Naive thymus-derived CD4-positive, alpha-beta T cell (primary cell): ENCODE data around the gene COL11A1. TPM values are rescaled to one million over a fixed set of nuclear protein-coding genes. Genes with fewer than 3 reads are reported as not detected.
"Not testable (repeated sequence)": the region's sequence is repeated elsewhere in the genome, so short reads cannot be mapped to it uniquely, and the experiment has no call there.

Experiments
- ATAC-seq: fragments of 150-1000 bp; cut with Tn5 transposase; 2 replicates; pipeline ENCODE4 v1.10.0; 2021; ENCODE audit warnings: mild to moderate bottlenecking, moderate library complexity
- CTCF ChIA-PET: fragments of 350-600 bp; sonication (Branson Sonifier 250); formaldehyde crosslinking; loops from one replicate; lab custom pipeline; 2021; ENCODE audit warnings: antibody characterized with exemption; lab: Charles Lee
- POLR2A ChIA-PET: fragments of 350-600 bp; sonication (Branson Sonifier 250); formaldehyde crosslinking; loops from one replicate; lab custom pipeline; 2021; ENCODE audit warnings: antibody characterized with exemption, inconsistent platforms; lab: Charles Lee
- DNase-seq, 9 donors: peaks; one replicate each; pipeline versions ENCODE4 v3.0.0 to v3.0.0-alpha.2; 2020 to 2022; ENCODE audit warnings: mixed read lengths in 1 of 9
- H3K27ac ChIP-seq: one replicate; pipeline ENCODE4 v1.7.0; 2013; ENCODE audit warnings: mild to moderate bottlenecking, low read depth, low read length, moderate library complexity
- H3K27me3 ChIP-seq, 2 donors: one replicate each; pipeline ENCODE4 v1.7.0; 2013; ENCODE audit warnings: low read length in 2 of 2, mild to moderate bottlenecking in 2 of 2, moderate library complexity in 2 of 2; ENCODE audit not compliant: control insufficient read depth in 2 of 2, insufficient read depth in 2 of 2
- H3K36me3 ChIP-seq, 3 experiments: 1 replicate in 2 of 3; 2 replicates in 1 of 3; pipeline ENCODE4 v1.7.0; 2013; ENCODE audit warnings: low read length in 3 of 3, mild to moderate bottlenecking in 3 of 3, moderate library complexity in 1 of 3; ENCODE audit not compliant: insufficient read depth in 3 of 3, control insufficient read depth in 2 of 3
- H3K4me1 ChIP-seq, 2 donors: one replicate each; pipeline ENCODE4 v1.7.0; 2013; ENCODE audit warnings: low read length in 2 of 2, mild to moderate bottlenecking in 2 of 2, moderate library complexity in 1 of 2; ENCODE audit not compliant: control insufficient read depth in 2 of 2, insufficient read depth in 2 of 2
- H3K4me3 ChIP-seq: 2 replicates; pipeline ENCODE4 v1.7.0; 2013; ENCODE audit warnings: mild to moderate bottlenecking, low read length
- H3K9me3 ChIP-seq, 3 experiments: 1 replicate in 2 of 3; 2 replicates in 1 of 3; pipeline ENCODE4 v1.7.0; 2013; ENCODE audit warnings: low read length in 3 of 3; ENCODE audit not compliant: control insufficient read depth in 2 of 3
- H3K27ac Mint-ChIP-seq, 9 donors: one replicate each; pipeline ENCODE4 v1.8.0; 2020 to 2022; ENCODE audit warnings: mixed read lengths in 9 of 9, mild to moderate bottlenecking in 8 of 9, moderate library complexity in 5 of 9, inconsistent platforms in 2 of 9
- H3K27me3 Mint-ChIP-seq, 5 donors: one replicate each; pipeline ENCODE4 v1.8.0; 2021 to 2022; ENCODE audit warnings: mixed read lengths in 5 of 5, mild to moderate bottlenecking in 1 of 5
- H3K36me3 Mint-ChIP-seq, 5 donors: one replicate each; pipeline ENCODE4 v1.8.0; 2020 to 2022; ENCODE audit warnings: mixed read lengths in 5 of 5, mild to moderate bottlenecking in 3 of 5, inconsistent platforms in 1 of 5
- H3K4me1 Mint-ChIP-seq, 7 donors: one replicate each; pipeline ENCODE4 v1.8.0; 2020 to 2022; ENCODE audit warnings: mixed read lengths in 7 of 7, mild to moderate bottlenecking in 3 of 7, inconsistent platforms in 1 of 7
- H3K4me3 Mint-ChIP-seq, 10 donors: one replicate each; pipeline ENCODE4 v1.8.0; 2020 to 2022; ENCODE audit warnings: mild to moderate bottlenecking in 10 of 10, mixed read lengths in 10 of 10, moderate library complexity in 6 of 10, inconsistent platforms in 2 of 10
- H3K9me3 Mint-ChIP-seq, 11 donors: one replicate each; pipeline ENCODE4 v1.8.0; 2020 to 2022; ENCODE audit warnings: mixed read lengths in 11 of 11, mild to moderate bottlenecking in 4 of 11, inconsistent platforms in 1 of 11, moderate library complexity in 1 of 11
- intact Hi-C, 2 donors: fragments of 100-400 bp; cut with micrococcal nuclease; formaldehyde crosslinking; loops; one replicate each; pipeline ENCODE4 v1.15.1; 2023
- polyA plus RNA-seq, 2 donors: library from polyadenylated mRNA; unstranded; fragments of 300-500 nt; fragmentation: Illumina TruSeq; gene quantifications; one replicate each; pipeline ENCODE4 v1.2.3, GENCODE V29; 2021
- total RNA-seq, 6 experiments: library from RNA in 5 of 6; stranded (reverse) in 5 of 6; gene quantifications; 1 replicate in 5 of 6; 2 replicates in 1 of 6; pipeline ENCODE4 v1.2.3 and lab custom pipeline; 2021 to 2026

Gene COL11A1
- total and polyA plus RNA-seq, 7 experiments from 2014 or later = not detected

DNA sequence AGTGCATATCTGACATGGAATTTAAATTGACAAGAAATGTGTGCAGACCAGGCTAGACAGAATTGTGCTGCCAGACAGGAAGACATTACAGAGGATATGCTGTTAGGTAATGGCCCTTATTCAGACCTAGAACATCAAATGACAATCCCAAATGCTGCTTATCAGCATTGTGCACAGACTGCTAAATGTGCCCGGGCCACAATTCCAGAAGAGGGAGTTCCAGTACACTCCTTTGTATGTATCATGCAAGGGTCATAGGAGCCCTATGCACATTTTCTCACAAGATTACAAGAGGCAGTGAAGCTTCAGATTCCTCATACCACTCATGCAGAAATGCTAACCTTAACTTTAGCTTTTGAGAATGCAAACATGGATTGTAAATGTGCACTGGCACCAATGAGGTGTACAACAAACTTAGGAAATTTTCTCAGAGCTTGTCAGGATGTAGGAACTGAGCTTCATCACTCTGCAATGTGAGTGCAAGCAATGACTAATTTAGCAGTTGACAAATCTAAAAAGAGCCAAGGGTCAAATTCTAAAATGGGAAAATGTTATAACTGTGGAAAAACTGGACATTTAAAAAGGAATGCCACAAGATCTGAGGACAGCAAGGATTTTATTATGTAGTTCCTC, 273.5 kb downstream of the COL11A1 start:
- DNase-seq = no peak
- POLR2A ChIA-PET = no interaction called here
- Mint-ChIP-seq H3K27me3 (no peaks in the 10 kb centered on the region), H3K4me1 (no peaks in the 10 kb centered on the region), H3K27ac (no peak overlapping the region), H3K4me3 (no peak overlapping the region), H3K36me3 (no peaks in the 10 kb centered on the region), H3K9me3 (peaks cover 0 to 15% (median 5%) of the 10 kb centered on the region in 11 donors)
- Histone ChIP-seq H3K4me3 (no peak overlapping the region), H3K27me3 (no peaks in the 10 kb centered on the region), H3K36me3 (no peaks in the 10 kb centered on the region), H3K27ac (no peak overlapping the region), H3K9me3 (no peaks in the 10 kb centered on the region), H3K4me1 (no peaks in the 10 kb centered on the region)
- intact Hi-C loops = no loop called here
- ATAC-seq = no peak
- CTCF ChIA-PET = no interaction called here

DNA sequence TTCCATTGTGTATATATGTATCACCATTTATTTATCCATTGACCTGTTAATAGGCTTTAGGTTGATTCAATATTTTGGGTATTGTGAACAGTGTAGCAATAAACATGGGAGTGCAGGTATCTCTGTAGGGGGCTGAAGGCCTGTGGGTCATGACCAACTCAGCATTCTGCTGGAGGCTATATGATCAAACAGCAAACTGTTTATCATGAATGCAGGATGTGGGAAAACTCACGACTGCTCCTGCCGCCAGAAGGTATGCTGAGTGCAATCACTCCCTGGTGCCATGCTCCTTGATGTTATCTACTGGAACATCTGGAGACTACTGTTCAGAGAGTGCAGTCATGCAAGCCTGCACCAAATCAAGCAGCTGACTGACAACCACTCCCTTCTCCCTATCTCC, 275.2 kb downstream of the COL11A1 start:
- Mint-ChIP-seq H3K27ac (no peak overlapping the region), H3K27me3 (no peaks in the 10 kb centered on the region), H3K4me1 (no peaks in the 10 kb centered on the region), H3K36me3 (no peaks in the 10 kb centered on the region), H3K9me3 (peaks cover 2 to 15% (median 6%) of the 10 kb centered on the region in 11 donors), H3K4me3 (no peak overlapping the region)
- intact Hi-C loops = no loop called here
- Histone ChIP-seq H3K27me3 (no peaks in the 10 kb centered on the region), H3K4me3 (no peak overlapping the region), H3K36me3 (no peaks in the 10 kb centered on the region), H3K9me3 (no peaks in the 10 kb centered on the region), H3K4me1 (no peaks in the 10 kb centered on the region), H3K27ac (no peak overlapping the region)
- ATAC-seq (no peak), DNase-seq (no peak)
- ChIA-PET POLR2A (no interaction called here), CTCF (no interaction called here)

DNA sequence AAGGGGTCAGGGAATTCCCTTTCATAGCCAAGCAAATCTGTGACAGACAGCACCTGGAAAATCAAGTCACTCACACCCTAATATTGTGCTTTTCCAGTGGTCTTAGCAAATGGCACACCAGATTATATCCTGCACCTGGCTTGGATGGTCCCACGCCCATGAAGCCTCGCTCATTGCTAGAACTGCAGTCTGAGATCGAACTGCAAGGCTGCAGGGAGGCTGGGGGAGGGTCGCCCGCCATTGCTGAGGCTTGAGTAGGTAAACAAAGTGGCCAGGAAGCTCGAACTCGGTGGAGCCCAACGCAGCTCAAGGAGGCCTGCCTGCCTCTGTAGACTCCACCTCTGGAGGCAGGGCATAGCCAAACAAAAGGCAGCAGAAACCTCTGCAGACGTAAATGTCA, 281.6 kb downstream of the COL11A1 start:
- H3K9me3 Mint-ChIP-seq = peaks cover 0 to 21% (median 7%) of the 10 kb centered on the region in 11 donors
- H3K27ac Mint-ChIP-seq, H3K4me3 Mint-ChIP-seq, CTCF ChIA-PET, H3K27me3 ChIP-seq, DNase-seq, ATAC-seq, H3K27ac ChIP-seq, H3K36me3 ChIP-seq, H3K4me1 Mint-ChIP-seq, H3K4me1 ChIP-seq, intact Hi-C loops, H3K36me3 Mint-ChIP-seq, H3K9me3 ChIP-seq, H3K27me3 Mint-ChIP-seq, POLR2A ChIA-PET, H3K4me3 ChIP-seq: not testable (repeated sequence)
